Stimulated activated CD8-positive, alpha-beta memory T cell treated with anti-CD3 and anti-CD28 coated beads, Interleukin-4, amount 100 ng/mL, for 4 hours (primary cell): ENCODE data around the gene PIR.

Experiments used
- DNase-seq, 2 donors: peaks; one replicate each; pipeline ENCODE4 v3.0.0-alpha.2; 2020; ENCODE audit warnings: low read depth in 2 of 2, low spot score in 1 of 2

Gene PIR

DNA sequence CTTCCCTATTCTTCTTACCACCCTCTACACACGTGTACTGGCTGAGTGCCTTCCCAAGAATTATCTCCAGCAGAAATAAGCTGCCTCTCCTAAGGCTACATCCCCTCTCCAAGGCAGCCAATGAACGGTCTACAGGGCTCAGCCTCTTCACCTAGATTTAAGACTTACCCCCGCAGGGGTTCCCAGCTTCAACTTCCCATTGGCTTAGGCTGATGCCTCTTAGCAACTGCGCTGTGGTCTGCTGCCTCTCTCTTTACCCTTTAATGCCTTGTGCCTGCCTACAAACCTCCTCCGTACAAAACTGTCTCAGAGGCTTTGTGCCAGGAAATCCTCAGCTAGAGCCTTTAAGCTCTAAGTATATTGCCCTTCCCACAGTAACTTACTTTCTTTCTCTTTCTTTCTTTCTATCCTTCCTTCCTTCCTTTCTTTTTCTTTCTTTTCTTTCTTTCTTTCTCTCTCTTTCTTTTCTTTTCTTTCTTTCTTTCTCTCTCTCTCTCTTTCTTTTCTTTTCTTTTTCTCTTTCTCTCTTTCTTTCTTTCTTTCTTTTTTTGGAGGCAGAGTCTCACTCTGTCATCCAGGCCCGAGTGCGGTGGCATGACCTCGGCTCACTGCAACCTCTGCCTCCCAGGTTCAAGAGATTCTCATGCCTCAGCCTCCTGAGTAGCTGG lies 142.7 kb downstream of the PIR start:
- no peak for DNase-seq

DNA sequence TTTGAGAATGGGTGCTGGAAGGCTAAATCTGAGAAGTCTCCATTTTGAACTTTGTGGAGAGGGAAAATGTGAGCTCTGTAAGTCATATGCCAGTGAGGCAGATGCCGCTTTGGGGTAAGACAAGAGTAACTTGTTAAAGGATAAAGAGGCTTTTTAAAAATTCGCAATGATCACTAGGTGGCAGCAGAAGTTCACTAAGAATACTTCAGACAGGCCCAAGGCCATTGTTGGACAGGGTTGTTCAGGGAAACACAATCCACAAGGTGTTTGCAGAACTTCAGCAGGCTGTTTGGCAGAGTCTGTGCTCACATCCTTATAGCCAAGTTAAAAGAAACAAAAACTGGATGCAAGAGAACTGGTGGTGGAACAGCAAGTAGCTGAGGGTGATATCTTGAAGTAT lies 144.1 kb downstream of the PIR start:
- DNase-seq: no peak

DNA sequence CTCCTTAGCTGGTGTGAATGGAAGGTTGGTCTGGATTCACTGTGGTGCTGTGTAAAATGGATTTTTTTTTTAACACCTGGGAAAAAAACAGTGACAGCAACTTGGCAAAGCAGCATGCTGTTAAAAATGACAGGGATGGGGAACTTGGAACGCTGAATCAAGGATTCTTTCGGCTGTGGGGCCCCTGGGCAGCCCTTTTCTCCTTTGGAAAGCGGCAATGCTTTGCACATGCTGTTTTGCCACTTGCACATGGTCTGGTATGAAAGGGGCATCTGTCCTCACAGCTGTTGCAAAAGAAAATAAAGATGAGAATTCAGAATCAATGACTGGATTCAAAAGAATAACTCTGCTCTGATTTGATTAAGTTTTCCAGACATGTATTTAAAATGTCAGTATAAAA lies 147.2 kb downstream of the PIR start:
- no peak for DNase-seq

DNA sequence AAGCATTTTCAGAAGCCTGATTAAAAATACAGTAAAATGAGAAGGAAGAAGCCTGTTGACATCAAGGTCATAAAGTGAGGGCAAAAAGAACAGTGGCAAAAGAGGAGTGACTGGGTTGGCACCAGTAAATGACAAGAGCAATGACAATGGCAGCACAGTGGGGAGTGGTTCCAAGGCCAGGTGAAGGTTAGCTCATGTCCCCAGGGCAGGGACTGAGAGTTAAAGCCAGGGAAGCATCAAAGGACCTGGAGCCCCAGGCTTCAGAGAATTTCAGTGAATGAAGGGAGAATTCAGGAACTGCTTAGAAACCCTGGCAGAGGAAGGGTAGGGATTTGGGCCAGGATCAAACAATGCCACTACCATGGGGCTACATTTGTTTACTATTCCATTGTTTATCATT lies 149.0 kb downstream of the PIR start:
- no peak for DNase-seq

DNA sequence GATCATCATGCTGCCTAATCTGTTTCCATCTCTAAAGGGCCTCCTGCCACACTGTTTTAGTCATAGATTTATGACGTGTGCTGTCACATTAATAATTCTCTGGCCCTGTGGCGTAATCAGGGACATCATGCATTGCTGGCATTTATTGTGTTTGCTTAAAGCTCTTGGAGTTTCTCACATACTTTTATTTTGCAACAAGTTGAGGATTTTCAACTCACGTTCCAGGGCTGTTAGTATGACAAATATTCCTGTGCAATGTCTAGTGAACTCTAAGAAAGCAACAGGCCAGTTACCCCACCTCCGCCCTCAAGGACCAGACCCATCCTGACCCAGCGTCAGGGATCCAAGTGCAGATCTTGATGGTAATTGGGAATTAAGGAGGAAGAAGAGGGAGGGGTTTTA lies 150.1 kb downstream of the PIR start:
- no peak for DNase-seq

DNA sequence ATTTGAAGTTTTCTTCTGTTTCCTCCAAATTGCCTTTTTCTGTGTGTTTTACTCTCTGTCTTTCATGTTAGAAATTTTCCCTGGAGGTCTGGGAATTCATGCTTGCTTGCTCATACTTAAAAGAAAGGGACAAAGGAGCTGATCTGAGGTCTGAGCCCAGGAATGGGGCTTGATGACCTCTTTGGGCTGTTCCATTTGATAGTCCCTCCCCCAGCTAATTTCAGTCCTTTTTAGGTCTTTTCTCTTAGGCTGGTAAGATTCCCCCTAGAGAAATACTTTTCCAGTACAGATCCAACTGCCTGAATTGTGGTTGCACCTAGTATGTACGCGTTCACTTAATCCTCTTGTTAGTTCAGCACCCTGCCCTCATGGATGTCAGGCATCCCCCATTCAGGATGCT lies 152.3 kb downstream of the PIR start:
- no peak for DNase-seq

DNA sequence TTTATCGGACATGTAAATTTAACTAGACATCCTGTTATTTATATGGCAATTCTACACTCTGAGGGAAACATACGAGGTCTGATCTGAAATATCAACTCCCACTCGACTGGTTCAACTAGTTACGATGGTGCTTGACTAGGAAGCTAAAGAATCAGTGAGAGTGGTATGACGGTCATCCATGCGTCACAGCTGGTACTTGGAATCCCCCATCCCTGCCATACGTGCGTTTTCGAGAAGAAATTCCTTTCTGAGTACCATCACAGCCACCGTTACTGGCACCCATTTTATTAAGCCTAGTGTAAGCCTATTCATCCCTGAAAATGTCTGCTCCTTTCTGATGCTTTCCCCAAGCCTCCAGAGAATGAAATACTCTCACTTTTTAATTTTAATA lies 157.1 kb downstream of the PIR start:
- DNase-seq: no peak

DNA sequence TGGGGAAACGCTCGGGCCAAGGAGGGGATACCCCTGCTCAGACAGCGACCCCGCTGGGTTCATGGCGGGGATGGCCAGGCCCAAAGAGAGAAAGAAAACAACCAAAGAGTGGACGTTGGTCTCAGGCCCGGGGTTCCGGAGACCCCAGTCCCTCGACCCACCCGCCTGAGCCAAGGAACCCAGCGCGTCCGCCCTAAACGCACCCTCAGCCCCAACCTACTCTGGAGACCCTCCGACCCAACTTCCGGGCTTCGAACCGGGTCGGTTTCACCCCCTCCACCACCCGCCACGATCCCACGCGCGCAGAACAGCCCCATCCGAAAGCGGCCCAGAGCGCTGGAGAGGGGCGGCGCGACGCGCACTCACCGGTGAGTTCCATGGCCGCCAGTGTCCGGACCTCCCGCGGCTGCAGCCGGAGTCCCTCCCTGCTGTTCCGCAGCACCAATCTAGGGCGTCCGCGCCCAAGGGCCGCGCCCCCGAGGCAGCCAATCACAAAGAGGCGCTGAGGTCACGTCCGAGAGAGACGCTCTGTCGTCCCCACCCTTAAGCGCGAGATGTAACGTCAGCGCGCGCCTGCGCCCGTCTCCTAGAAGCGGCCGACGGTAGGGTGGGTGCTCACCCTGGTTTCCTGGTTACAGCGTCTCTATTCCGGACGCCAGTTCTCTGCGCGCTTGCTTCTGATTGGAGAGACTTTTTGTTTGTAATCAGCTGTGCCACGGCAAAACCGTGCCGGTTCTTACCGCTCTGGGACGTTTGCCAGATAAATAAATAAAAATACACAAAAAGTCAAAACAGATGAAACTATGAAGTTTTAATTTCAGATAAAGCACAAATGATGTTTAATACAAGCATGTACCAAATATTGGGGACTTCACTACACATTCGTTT lies 157.8 kb downstream of the PIR start, which contains the start of gene PIGA:
Gene PIGA (minus strand): TSS at position 389 of the 888 bp plus-strand sequence. CDS start 3,593 bp downstream, outside the sequence.
- peak; percentile 65 to 84 for DNase-seq
